Fibroblast of skin of left biceps (primary cell): ENCODE data around the gene PLEKHN1.
"Not testable (repeated sequence)": the region's sequence is repeated elsewhere in the genome, so short reads cannot be mapped to it uniquely, and the experiment has no call there.

ENCODE experiments used
- DNase-seq, 2 experiments: peaks; one replicate each; pipeline ENCODE4 v3.0.0-alpha.2; 2013; ENCODE audit warnings: low read depth in 2 of 2

The PLEKHN1 gene

GRCh38 chr1:974293-974640, 8.0 kb downstream of the PLEKHN1 start:
- DNase-seq: no peak

- DNase-seq: no peak
These were observed 8.5 kb downstream of the PLEKHN1 start for GRCh38 chr1:974687-975328.

GRCh38 chr1:975365-975764, 9.1 kb downstream of the PLEKHN1 start:
- DNase-seq: no peak

GRCh38 chr1:975896-976683, 9.8 kb downstream of the PLEKHN1 start:
- DNase-seq: no peak

- not testable (repeated sequence) for DNase-seq
These were observed 10.5 kb downstream of the PLEKHN1 start for GRCh38 chr1:976791-977190.

GRCh38 chr1:978069-978834, 12.0 kb downstream of the PLEKHN1 start:
- DNase-seq: no peak

- DNase-seq: no peak
These were observed 12.8 kb downstream of the PLEKHN1 start for GRCh38 chr1:978835-979743.

GRCh38 chr1:979744-980072, 13.4 kb downstream of the PLEKHN1 start:
- no peak for DNase-seq

- DNase-seq: no peak
These were observed 13.9 kb downstream of the PLEKHN1 start for GRCh38 chr1:980137-980571.

GRCh38 chr1:980602-981395, 14.5 kb downstream of the PLEKHN1 start:
- no peak for DNase-seq

GRCh38 chr1:981491-981954, 15.2 kb downstream of the PLEKHN1 start:
- no peak for DNase-seq

- DNase-seq: no peak
These were observed 15.8 kb downstream of the PLEKHN1 start, which contains the start of gene PERM1 for GRCh38 chr1:981955-982558. Gene PERM1 (minus strand): TSS chr1:982093. CDS start chr1:981029, 1,064 bp downstream.

GRCh38 chr1:982765-983436, 16.6 kb downstream of the PLEKHN1 start:
- no peak for DNase-seq

- DNase-seq: no peak
These were observed 17.7 kb downstream of the PLEKHN1 start for GRCh38 chr1:983798-984475.

- DNase-seq: no peak
These were observed 18.2 kb downstream of the PLEKHN1 start for GRCh38 chr1:984476-984814.

GRCh38 chr1:985126-985525, 18.8 kb downstream of the PLEKHN1 start:
- DNase-seq: no peak

- not testable (repeated sequence) for DNase-seq
These were observed 21.8 kb downstream of the PLEKHN1 start for GRCh38 chr1:988061-988460.

- not testable (repeated sequence) for DNase-seq
These were observed 25.0 kb downstream of the PLEKHN1 start for GRCh38 chr1:991275-991674.

- DNase-seq: no peak
These were observed 25.6 kb downstream of the PLEKHN1 start for GRCh38 chr1:991895-992294.
